ENCODE measurements around the gene EYA2. TPM values are rescaled to one million over a fixed set of nuclear protein-coding genes. Genes with fewer than 3 reads are reported as not detected.

The EYA2 gene
- total RNA-seq, 1 donor from 2014 or later: 15.4 TPM

- no peaks in the 10 kb centered on the region for H3K9me3 ChIP-seq
- no peaks in the 10 kb centered on the region for H3K36me3 ChIP-seq
- intact Hi-C loops (cut with DNase I): no loop called here
- H3K27ac ChIP-seq: no peak overlapping the region
- H3K27me3 ChIP-seq: no peaks in the 10 kb centered on the region
- no peak for TF ChIP-seq CTCF (IDR thresholded peaks at IDR 0.05)
- DNase-seq (ENCODE audit: low spot score in 2 of 2): no peak
- no peaks in the 10 kb centered on the region for H3K4me1 ChIP-seq
- no peak overlapping the region for H3K4me3 ChIP-seq
Observed at GRCh38 chr20:46998477-46999240, 104.0 kb downstream of the EYA2 start.

GRCh38 chr20:46999801-47000465 is 105.3 kb downstream of the EYA2 start:
- Histone ChIP-seq H3K27me3 (no peaks in the 10 kb centered on the region), H3K9me3 (no peaks in the 10 kb centered on the region), H3K4me1 (no peaks in the 10 kb centered on the region), H3K27ac (no peak overlapping the region), H3K4me3 (no peak overlapping the region), H3K36me3 (no peaks in the 10 kb centered on the region)
- no peak for TF ChIP-seq CTCF (IDR thresholded peaks at IDR 0.05)
- no peak for DNase-seq (ENCODE audit: low spot score in 2 of 2)
- intact Hi-C loops (cut with DNase I): no loop called here

GRCh38 chr20:47003223-47003622 is 108.6 kb downstream of the EYA2 start:
- intact Hi-C loops (cut with DNase I): no loop called here
- H3K9me3 ChIP-seq: no peaks in the 10 kb centered on the region
- no peaks in the 10 kb centered on the region for H3K27me3 ChIP-seq
- H3K27ac ChIP-seq: no peak overlapping the region
- DNase-seq (ENCODE audit: low spot score in 2 of 2): no peak
- no peak overlapping the region for H3K4me3 ChIP-seq
- TF ChIP-seq CTCF (IDR thresholded peaks at IDR 0.05): no peak
- H3K36me3 ChIP-seq: no peaks in the 10 kb centered on the region
- H3K4me1 ChIP-seq: no peaks in the 10 kb centered on the region

- Histone ChIP-seq H3K36me3 (no peaks in the 10 kb centered on the region), H3K4me3 (no peak overlapping the region), H3K9me3 (no peaks in the 10 kb centered on the region), H3K4me1 (no peaks in the 10 kb centered on the region), H3K27ac (no peak overlapping the region), H3K27me3 (no peaks in the 10 kb centered on the region)
- no peak for DNase-seq (ENCODE audit: low spot score in 2 of 2)
- no peak for TF ChIP-seq CTCF (IDR thresholded peaks at IDR 0.05)
- intact Hi-C loops (cut with DNase I): no loop called here
Observed at GRCh38 chr20:47004179-47004578, 109.5 kb downstream of the EYA2 start.

GRCh38 chr20:47007826-47008655 is 113.4 kb downstream of the EYA2 start:
- TF ChIP-seq CTCF (IDR thresholded peaks at IDR 0.05): no peak
- Histone ChIP-seq H3K36me3 (no peaks in the 10 kb centered on the region), H3K4me3 (no peak overlapping the region), H3K4me1 (no peaks in the 10 kb centered on the region), H3K27ac (no peak overlapping the region), H3K27me3 (no peaks in the 10 kb centered on the region), H3K9me3 (no peaks in the 10 kb centered on the region)
- intact Hi-C loops (cut with DNase I): no loop called here
- DNase-seq (ENCODE audit: low spot score in 2 of 2): no peak
